ENCODE results near the gene GTF2I. TPM values are rescaled to one million over a fixed set of nuclear protein-coding genes. Genes with fewer than 3 reads are reported as not detected.
"Not testable (repeated sequence)": the region's sequence is repeated elsewhere in the genome, so short reads cannot be mapped to it uniquely, and the experiment has no call there.

The GTF2I gene
- total RNA-seq, 1 experiment from 2014 or later = 357 TPM

- not testable (repeated sequence) for H3K27ac ChIP-seq (ENCODE audit: insufficient read length, low read depth, low read length); H3K23ac ChIP-seq (ENCODE audit: insufficient read length, low read depth, low read length); H4K20me1 ChIP-seq (ENCODE audit: control insufficient read depth, insufficient read depth, insufficient read length); H3K27me3 ChIP-seq (ENCODE audit: insufficient read depth, low read length); H3K79me1 ChIP-seq (ENCODE audit: insufficient read depth, low read depth, low read length, poor library complexity, severe bottlenecking); H2BK120ac ChIP-seq (ENCODE audit: low read depth, low read length, poor library complexity, severe bottlenecking); H3K14ac ChIP-seq (ENCODE audit: insufficient read depth, low read length); H4K5ac ChIP-seq (ENCODE audit: insufficient read length, low read depth, low read length); H4K8ac ChIP-seq (replicated peaks; ENCODE audit: insufficient read length, low read depth, low read length); H3K4me2 ChIP-seq (ENCODE audit: insufficient read depth, insufficient read length, low read length); H3K9ac ChIP-seq (ENCODE audit: extremely low read depth, insufficient read length, low read length); H2BK5ac ChIP-seq (ENCODE audit: insufficient read length, low read length); H3K9me3 ChIP-seq (ENCODE audit: control insufficient read depth, low read depth, low read length); H3K9me3 Mint-ChIP-seq; H3K23me2 ChIP-seq (ENCODE audit: insufficient read length, low read depth, low read length, poor library complexity, severe bottlenecking); H3K4me1 ChIP-seq (ENCODE audit: insufficient read depth, low read length); H3K27me3 Mint-ChIP-seq (ENCODE audit: low read depth); H2AFZ ChIP-seq (ENCODE audit: low read length); H2BK12ac ChIP-seq (ENCODE audit: insufficient read length, low read depth, low read length); H3K18ac ChIP-seq (ENCODE audit: insufficient read length, low read depth, low read length); H3T11ph ChIP-seq (ENCODE audit: low read length); H3K56ac ChIP-seq (ENCODE audit: insufficient read length, low read depth, low read length); H2AK5ac ChIP-seq (ENCODE audit: insufficient read length, low read length); H3K4ac ChIP-seq (ENCODE audit: low read depth, low read length); H2BK20ac ChIP-seq (ENCODE audit: low read depth, low read length, poor library complexity, severe bottlenecking); H4K91ac ChIP-seq (ENCODE audit: insufficient read length, low read depth, low read length); H2BK15ac ChIP-seq (ENCODE audit: low read depth, low read length)
- H3K4me3 Mint-ChIP-seq = peak overlapping the region; percentile 59 to 88; a peak in 3 of 5 replicates
- H3K4me1 Mint-ChIP-seq = peaks cover 54 to 59% of the 10 kb centered on the region in 2 experiments
- peak overlapping the region; percentile 77 to 99 (median 94); a peak in 6 of 7 replicates for H3K27ac Mint-ChIP-seq
- peak; percentile 45 for DNase-seq
- H3K36me3 Mint-ChIP-seq (ENCODE audit: insufficient read depth in 1 of 3, low read depth in 3 of 3) = peaks cover 22 to 56% (median 42%) of the 10 kb centered on the region in 3 experiments
- H3K79me2 ChIP-seq (ENCODE audit: insufficient read depth, low read length) = peaks cover 46% of the 10 kb centered on the region; the same call in 1 of the 2 replicates
- WGBS (ENCODE audit: extremely low coverage, insufficient read length, low lambda C conversion rate) = no CpG with 5 or more reads among the region's 21 CpGs
These were observed 4.6 kb downstream of the GTF2I start for GRCh38 chr7:74661836-74662794.

Measured in H9 (cell line).